AML-193 (cell line): ENCODE data around the gene MTFR1L.
"Not testable (repeated sequence)": the region's sequence is repeated elsewhere in the genome, so short reads cannot be mapped to it uniquely, and the experiment has no call there.

ENCODE experiments used
- DNase-seq, 2 experiments: peaks; one replicate each; lab custom pipeline; 2025; lab: John Stamatoyannopoulos, UW

MTFR1L gene

GRCh38 chr1:25825605-25826004, 5.9 kb downstream of the MTFR1L start:
- DNase-seq: peak; percentile 24 to 28

DNA sequence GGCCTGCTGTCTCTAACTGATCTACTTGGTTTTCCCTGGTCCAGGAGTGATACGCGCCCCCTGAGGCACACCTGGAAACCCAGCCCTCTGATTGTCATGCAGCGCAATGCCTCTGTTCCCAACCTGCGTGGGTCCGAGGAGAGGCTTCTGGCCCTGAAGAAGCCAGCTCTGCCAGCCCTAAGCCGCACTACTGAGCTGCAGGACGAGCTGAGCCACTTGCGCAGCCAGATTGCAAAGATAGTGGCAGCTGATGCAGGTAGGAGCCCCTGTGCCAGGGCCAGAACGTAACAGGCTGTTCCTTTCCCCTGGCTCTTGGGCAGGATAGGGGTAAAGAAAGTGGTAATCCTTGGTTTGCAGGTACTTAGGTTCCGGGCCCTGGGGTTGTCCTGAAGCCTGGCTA, 6.8 kb downstream of the MTFR1L start:
- DNase-seq: no peak

GRCh38 chr1:25828491-25828890, 8.7 kb downstream of the MTFR1L start:
- no peak for DNase-seq

- no peak for DNase-seq
Measured at GRCh38 chr1:25829046-25829445, 9.3 kb downstream of the MTFR1L start.

GRCh38 chr1:25831569-25832196, 11.9 kb downstream of the MTFR1L start:
- DNase-seq: no peak

- no peak for DNase-seq
Measured at GRCh38 chr1:25832336-25833037, 12.7 kb downstream of the MTFR1L start.

DNA sequence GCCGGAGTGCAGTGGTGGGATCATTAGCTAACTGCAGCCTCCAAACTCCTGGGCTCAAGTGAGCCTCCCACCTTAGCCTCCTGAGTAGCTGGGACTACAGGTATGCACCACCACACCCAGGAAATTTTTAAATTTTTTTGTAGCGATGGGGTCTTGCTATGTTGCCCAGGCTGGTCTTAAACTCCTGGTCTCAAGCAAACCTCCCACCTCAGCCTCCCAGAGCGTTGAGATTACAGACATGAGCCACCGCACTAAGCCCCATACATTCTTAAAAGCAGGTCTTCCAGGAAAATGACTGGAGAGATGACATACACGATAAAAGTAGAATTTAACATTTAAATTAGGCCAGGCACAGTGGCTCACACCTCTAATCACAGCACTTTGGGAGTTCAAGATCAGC, 13.4 kb downstream of the MTFR1L start:
- no peak for DNase-seq

GRCh38 chr1:25834894-25835293, 15.1 kb downstream of the MTFR1L start:
- no peak for DNase-seq

GRCh38 chr1:25836695-25837094, 16.9 kb downstream of the MTFR1L start:
- DNase-seq: no peak

GRCh38 chr1:25837262-25837875, 17.6 kb downstream of the MTFR1L start:
- peak; percentile 7 for DNase-seq

- DNase-seq: not testable (repeated sequence)
Measured at GRCh38 chr1:25839808-25840207, 20.1 kb downstream of the MTFR1L start.

DNA sequence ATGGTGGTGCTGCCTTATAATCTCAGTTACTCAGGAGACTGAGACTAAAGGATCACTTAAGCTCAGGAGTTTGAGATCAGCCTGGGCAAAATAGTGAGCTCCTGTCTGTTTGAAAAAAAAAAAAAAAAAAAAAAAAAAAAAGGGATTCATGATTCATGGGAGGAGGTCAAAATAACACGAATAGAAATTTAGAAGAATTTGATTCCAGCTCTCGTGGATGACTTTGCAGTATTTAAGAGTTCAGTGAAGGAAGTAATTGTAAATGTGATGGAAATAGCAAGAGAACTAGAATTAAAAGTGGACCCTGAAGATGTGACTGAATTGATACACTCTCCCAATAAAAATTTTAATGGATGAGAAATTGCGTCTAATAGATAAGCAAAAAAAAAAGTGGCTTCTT, 23.7 kb downstream of the MTFR1L start:
- DNase-seq: no peak

DNA sequence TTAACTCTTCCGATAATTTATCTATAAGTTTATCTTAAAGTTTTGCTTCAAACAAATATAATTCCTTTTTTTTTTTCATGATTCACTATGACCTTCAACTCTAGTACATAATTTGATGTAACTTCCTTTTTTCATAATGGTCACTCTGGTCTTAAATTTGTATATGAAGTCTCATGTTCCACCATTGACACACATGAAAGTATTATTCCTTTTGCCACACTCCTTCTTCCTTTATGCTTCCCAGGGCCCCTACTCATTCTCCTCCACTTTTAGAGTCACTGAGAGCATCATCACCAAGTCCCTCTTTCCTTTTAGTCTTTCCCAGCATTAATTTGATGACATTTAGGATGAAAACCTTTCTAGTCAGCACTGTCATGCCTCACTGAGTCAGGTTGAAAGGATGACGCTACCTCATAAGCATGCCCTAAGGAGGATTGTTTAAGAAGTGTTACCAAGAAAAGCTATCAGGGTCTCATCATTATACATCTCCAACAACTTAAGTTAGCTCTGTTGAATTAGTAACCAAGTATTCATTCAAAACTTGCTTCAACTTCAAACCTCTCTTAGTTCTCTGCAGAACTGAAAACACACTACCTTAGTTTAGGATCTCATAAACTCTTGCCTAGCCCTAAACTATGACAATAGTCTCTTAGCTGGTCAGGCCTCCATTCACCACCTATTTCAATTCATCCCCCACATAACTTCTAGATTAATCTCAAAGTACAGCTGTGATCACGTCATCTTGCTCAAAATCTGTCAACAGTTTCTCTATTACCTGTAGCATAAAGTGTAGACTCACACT, 25.0 kb downstream of the MTFR1L start:
- peak; percentile 4 to 26 for DNase-seq

DNA sequence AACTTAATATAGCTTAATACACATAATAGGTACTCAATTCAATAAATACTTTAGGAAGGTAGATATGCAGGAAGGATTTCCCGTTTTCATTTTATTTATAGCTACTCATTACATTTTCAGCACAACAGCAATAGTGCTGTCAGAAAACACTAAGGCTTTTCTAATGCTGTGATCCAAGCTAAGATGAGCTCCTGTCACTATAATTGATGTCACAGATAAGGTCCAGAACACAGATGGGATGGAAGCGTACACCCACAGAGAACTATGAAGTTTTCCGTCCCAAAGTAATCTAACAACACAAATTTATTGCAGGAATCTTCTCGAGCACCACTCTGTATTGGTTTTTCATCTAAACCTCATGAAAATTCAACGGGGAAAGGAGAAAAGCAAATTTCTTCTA, 25.9 kb downstream of the MTFR1L start:
- DNase-seq: no peak

DNA sequence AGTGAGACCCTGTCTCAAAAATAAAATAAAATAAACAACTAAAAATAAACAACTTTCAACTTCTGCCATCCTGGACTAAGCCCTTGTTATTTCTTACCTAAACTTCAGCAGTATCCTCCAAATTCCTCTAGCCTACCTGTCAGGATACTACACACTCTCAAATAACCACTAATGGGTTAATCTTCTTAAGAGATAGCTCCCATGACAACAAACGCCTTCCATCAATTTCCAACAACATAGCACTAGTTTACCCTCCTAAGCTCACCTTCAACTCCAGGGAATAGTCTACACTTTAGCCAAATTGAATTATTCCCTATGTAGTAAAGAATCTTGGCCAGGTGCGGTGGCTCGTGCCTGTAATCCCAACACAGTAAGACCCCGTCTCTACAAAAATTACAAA, 28.2 kb downstream of the MTFR1L start:
- DNase-seq: no peak

GRCh38 chr1:25848531-25848930, 28.8 kb downstream of the MTFR1L start:
- no peak for DNase-seq

GRCh38 chr1:25854554-25854953, 34.8 kb downstream of the MTFR1L start:
- DNase-seq: no peak

- no peak for DNase-seq
Measured at GRCh38 chr1:25856856-25857255, 37.1 kb downstream of the MTFR1L start.

- DNase-seq: peak; percentile 8 to 27
Measured at GRCh38 chr1:25858494-25858893, 38.7 kb downstream of the MTFR1L start.

- peak; percentile 81 to 85 for DNase-seq
Measured at GRCh38 chr1:25858906-25859789, 39.4 kb downstream of the MTFR1L start, which contains the start of gene AUNIP. Gene AUNIP, minus strand, starts transcription at chr1:25859457. Its CDS starts 100 bp downstream, at chr1:25859357.
